ENCODE data around the gene SDK1. TPM values are rescaled to one million over a fixed set of nuclear protein-coding genes. Genes with fewer than 3 reads are reported as not detected.

SDK1 gene
- polyA plus RNA-seq, 2 donors: 0.33 to 0.47 TPM

DNA sequence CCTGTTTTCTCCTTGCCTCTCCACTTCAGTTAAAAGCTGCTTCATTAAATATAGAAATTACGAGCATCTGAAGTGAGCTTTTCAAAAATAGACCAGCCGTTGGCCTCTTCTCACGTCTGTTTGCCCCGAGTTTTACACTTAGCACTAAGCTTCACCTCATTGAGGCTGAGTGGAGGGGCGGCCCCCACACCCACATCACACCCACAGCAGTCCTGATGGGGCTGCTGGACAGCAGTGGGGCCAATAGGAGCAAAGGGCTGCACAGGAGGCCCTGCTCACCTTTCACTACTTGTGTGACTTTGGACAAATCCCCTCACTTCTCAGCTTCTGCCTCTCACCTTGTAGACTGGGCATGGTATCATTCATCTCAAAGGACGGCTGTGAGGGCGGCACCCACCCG, 677.8 kb downstream of the SDK1 start:
- H3K27ac ChIP-seq (ENCODE audit: low read depth in 2 of 2, low read length in 1 of 2): no peak overlapping the region
- no peak overlapping the region for H3K4me3 ChIP-seq (ENCODE audit: low read depth in 1 of 2, low read length in 2 of 2)
- no peaks in the 10 kb centered on the region for H3K36me3 ChIP-seq (ENCODE audit: control insufficient read depth in 2 of 2, insufficient read depth in 2 of 2, low read length in 1 of 2)
- WGBS, 2 donors: 90 to 92% methylated on average over 8 of the region's 8 CpGs
- no peaks in the 10 kb centered on the region for H3K4me1 ChIP-seq (ENCODE audit: control insufficient read depth in 2 of 2, insufficient read depth in 2 of 2, low read length in 1 of 2)
- H3K27me3 ChIP-seq (ENCODE audit: control insufficient read depth in 1 of 2, insufficient read depth in 2 of 2, low read length in 2 of 2): no peaks in the 10 kb centered on the region
- H3K9me3 ChIP-seq (ENCODE audit: control insufficient read depth in 2 of 2, insufficient read depth in 1 of 2, low read depth in 1 of 2, low read length in 1 of 2): no peaks in the 10 kb centered on the region

DNA sequence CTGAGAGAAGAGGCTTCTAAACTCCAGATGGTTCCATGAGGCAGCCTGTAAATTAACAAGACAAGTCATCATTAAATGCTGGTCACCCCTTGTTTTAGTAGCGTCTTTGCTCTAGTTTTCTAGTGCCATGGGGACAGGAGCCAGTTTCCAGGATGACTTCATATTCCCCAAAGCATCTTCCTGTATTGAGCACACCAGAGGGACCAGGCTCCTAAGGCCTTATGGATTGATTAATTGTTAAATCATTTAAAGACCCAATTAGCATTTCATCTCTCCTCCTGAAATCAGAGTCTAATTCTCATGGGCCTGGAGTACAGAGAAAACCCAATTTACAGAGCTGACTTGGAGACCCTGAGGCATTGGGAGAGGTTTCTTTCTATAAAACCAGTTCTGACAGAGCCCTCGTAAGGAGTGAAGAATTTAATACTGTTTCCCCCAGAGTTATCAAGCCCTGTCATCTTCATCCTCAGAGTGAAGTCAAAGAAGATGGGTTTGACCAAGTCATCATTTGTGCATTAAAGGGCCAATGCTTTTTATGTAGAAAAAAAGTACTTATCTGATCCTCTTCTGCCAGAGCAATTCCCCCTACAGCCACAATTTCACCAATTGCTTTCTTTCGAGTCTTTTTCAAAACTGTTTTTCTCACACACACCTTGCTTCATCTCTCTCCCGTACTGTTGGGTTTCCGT, 678.7 kb downstream of the SDK1 start:
- H3K9me3 ChIP-seq (ENCODE audit: control insufficient read depth in 2 of 2, insufficient read depth in 1 of 2, low read depth in 1 of 2, low read length in 1 of 2): no peaks in the 10 kb centered on the region
- H3K27me3 ChIP-seq (ENCODE audit: control insufficient read depth in 1 of 2, insufficient read depth in 2 of 2, low read length in 2 of 2): no peaks in the 10 kb centered on the region
- no peaks in the 10 kb centered on the region for H3K36me3 ChIP-seq (ENCODE audit: control insufficient read depth in 2 of 2, insufficient read depth in 2 of 2, low read length in 1 of 2)
- H3K27ac ChIP-seq (ENCODE audit: low read depth in 2 of 2, low read length in 1 of 2): no peak overlapping the region
- H3K4me3 ChIP-seq (ENCODE audit: low read depth in 1 of 2, low read length in 2 of 2): no peak overlapping the region
- no peaks in the 10 kb centered on the region for H3K4me1 ChIP-seq (ENCODE audit: control insufficient read depth in 2 of 2, insufficient read depth in 2 of 2, low read length in 1 of 2)
- 68% methylated on average over 5 of the region's 5 CpGs for WGBS, 2 donors

DNA sequence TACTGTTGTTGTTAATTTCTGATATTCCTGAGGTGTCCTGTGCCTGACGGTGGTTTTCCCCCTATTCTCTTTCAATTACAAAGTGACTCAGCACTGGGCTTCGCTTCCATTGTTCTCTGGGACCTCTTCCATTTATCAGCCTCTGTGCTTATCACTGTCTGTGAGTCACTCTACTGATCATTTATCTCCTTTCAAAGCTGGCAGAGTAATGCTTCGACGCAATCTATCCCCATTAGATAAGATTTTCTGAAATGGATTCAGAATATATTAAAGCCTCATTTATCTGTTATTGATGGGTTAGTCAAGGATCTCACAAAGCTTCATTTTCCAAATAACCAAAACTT, 679.2 kb downstream of the SDK1 start:
- Histone ChIP-seq H3K36me3 (ENCODE audit: control insufficient read depth in 2 of 2, insufficient read depth in 2 of 2, low read length in 1 of 2) (no peaks in the 10 kb centered on the region), H3K27me3 (ENCODE audit: control insufficient read depth in 1 of 2, insufficient read depth in 2 of 2, low read length in 2 of 2) (no peaks in the 10 kb centered on the region), H3K4me3 (ENCODE audit: low read depth in 1 of 2, low read length in 2 of 2) (no peak overlapping the region), H3K9me3 (ENCODE audit: control insufficient read depth in 2 of 2, insufficient read depth in 1 of 2, low read depth in 1 of 2, low read length in 1 of 2) (no peaks in the 10 kb centered on the region), H3K4me1 (ENCODE audit: control insufficient read depth in 2 of 2, insufficient read depth in 2 of 2, low read length in 1 of 2) (no peaks in the 10 kb centered on the region), H3K27ac (ENCODE audit: low read depth in 2 of 2, low read length in 1 of 2) (no peak overlapping the region)
- 39 to 46% methylated on average over 4 of the region's 4 CpGs for whole genome bisulfite sequencing, 2 donors

DNA sequence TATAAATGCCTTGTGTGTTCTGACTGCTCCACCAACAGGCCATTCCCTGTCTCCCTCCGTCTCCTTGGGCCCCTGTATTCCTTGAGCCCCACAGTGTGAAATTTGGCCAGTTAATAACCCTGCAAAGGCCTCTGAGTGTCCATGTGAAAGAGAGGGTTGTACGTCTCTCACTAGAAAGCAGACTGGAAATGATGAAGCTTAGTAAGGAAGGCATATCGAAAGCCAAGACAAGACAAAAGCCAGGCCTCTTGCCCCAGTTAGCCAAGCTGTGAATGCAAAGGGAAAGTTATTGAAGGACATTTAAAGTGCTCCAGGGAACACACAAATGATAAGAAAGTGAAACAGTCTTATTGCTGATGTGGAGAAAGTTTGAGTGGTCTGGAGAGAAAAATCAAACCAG, 680.2 kb downstream of the SDK1 start:
- H3K27ac ChIP-seq (ENCODE audit: low read depth in 2 of 2, low read length in 1 of 2): no peak overlapping the region
- H3K4me1 ChIP-seq (ENCODE audit: control insufficient read depth in 2 of 2, insufficient read depth in 2 of 2, low read length in 1 of 2): no peaks in the 10 kb centered on the region
- no peaks in the 10 kb centered on the region for H3K27me3 ChIP-seq (ENCODE audit: control insufficient read depth in 1 of 2, insufficient read depth in 2 of 2, low read length in 2 of 2)
- H3K9me3 ChIP-seq (ENCODE audit: control insufficient read depth in 2 of 2, insufficient read depth in 1 of 2, low read depth in 1 of 2, low read length in 1 of 2): no peaks in the 10 kb centered on the region
- no peaks in the 10 kb centered on the region for H3K36me3 ChIP-seq (ENCODE audit: control insufficient read depth in 2 of 2, insufficient read depth in 2 of 2, low read length in 1 of 2)
- 90 to 93% methylated on average over 3 of the region's 3 CpGs for WGBS, 2 donors
- no peak overlapping the region for H3K4me3 ChIP-seq (ENCODE audit: low read depth in 1 of 2, low read length in 2 of 2)

DNA sequence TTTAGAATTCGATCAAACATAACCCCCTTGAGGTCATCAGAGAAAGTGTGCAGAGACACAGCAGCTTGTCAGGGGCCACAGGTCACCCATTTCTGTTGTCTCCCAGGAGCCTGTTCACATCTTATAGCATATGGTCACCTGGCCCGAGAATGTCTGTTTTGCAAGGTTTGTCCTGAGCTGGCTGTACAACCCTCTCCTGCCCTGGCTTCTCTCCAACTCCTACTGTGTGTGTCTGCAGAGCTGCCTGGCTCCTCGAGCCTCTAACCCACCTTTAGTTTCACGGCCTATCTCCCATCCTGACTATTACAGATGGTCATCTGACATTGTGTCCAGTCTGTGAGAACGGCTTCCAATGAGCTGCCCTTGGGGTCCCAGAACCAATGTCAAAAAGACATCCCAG, 683.4 kb downstream of the SDK1 start:
- no peak overlapping the region for H3K4me3 ChIP-seq (ENCODE audit: low read depth in 1 of 2, low read length in 2 of 2)
- H3K4me1 ChIP-seq (ENCODE audit: control insufficient read depth in 2 of 2, insufficient read depth in 2 of 2, low read length in 1 of 2): no peaks in the 10 kb centered on the region
- H3K9me3 ChIP-seq (ENCODE audit: control insufficient read depth in 2 of 2, insufficient read depth in 1 of 2, low read depth in 1 of 2, low read length in 1 of 2): no peaks in the 10 kb centered on the region
- H3K27me3 ChIP-seq (ENCODE audit: control insufficient read depth in 1 of 2, insufficient read depth in 2 of 2, low read length in 2 of 2): no peaks in the 10 kb centered on the region
- 87 to 90% methylated on average over 5 of the region's 5 CpGs for WGBS, 2 donors
- no peak overlapping the region for H3K27ac ChIP-seq (ENCODE audit: low read depth in 2 of 2, low read length in 1 of 2)
- no peaks in the 10 kb centered on the region for H3K36me3 ChIP-seq (ENCODE audit: control insufficient read depth in 2 of 2, insufficient read depth in 2 of 2, low read length in 1 of 2)

DNA sequence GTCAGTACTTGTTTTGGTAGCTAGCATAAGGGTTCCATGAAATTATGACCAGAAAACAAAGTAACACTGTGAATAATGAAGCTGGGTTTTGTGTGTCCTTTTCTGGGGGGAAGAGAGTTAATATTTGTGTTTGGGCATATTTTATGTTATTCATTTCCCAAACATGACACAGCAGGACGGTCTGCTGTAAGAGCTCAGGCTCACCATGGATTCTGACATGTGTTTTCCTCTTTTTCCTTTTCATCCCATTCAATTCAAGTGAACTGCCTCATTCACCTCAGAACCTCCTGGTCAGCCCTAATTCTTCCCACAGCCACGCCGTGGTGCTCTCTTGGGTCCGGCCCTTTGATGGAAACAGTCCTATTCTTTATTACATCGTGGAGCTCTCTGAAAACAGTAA, 685.9 kb downstream of the SDK1 start:
- no peaks in the 10 kb centered on the region for H3K36me3 ChIP-seq (ENCODE audit: control insufficient read depth in 2 of 2, insufficient read depth in 2 of 2, low read length in 1 of 2)
- no peaks in the 10 kb centered on the region for H3K4me1 ChIP-seq (ENCODE audit: control insufficient read depth in 2 of 2, insufficient read depth in 2 of 2, low read length in 1 of 2)
- H3K27ac ChIP-seq (ENCODE audit: low read depth in 2 of 2, low read length in 1 of 2): no peak overlapping the region
- no peaks in the 10 kb centered on the region for H3K9me3 ChIP-seq (ENCODE audit: control insufficient read depth in 2 of 2, insufficient read depth in 1 of 2, low read depth in 1 of 2, low read length in 1 of 2)
- WGBS, 2 donors: 78 to 83% methylated on average over 5 of the region's 5 CpGs
- H3K27me3 ChIP-seq (ENCODE audit: control insufficient read depth in 1 of 2, insufficient read depth in 2 of 2, low read length in 2 of 2): no peaks in the 10 kb centered on the region
- no peak overlapping the region for H3K4me3 ChIP-seq (ENCODE audit: low read depth in 1 of 2, low read length in 2 of 2)

DNA sequence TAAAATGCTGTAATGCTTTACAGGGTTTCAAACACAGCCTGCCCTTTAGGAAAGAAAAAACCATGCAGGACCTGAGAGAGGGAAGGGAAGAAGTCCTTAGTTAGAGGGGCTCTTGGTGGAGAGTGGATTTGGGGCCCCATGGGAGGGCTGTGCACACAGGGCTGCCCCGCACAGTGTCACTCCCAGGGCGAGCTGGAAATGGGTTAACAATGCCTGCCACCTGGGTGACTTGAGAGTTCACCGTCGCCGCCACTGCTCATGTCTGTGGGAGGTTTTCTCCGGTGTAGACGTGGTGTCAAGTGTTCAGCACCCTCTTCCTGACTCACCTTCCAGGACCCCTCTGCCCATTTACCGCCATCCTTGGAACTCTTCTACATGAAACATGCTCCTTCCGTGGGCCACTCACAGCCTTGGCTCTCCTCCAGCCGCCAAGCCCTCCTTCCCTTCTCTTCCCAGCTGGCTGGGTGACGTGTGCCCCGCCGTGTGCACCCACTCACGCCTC, 686.4 kb downstream of the SDK1 start:
- H3K27me3 ChIP-seq (ENCODE audit: control insufficient read depth in 1 of 2, insufficient read depth in 2 of 2, low read length in 2 of 2): no peaks in the 10 kb centered on the region
- no peaks in the 10 kb centered on the region for H3K9me3 ChIP-seq (ENCODE audit: control insufficient read depth in 2 of 2, insufficient read depth in 1 of 2, low read depth in 1 of 2, low read length in 1 of 2)
- no peaks in the 10 kb centered on the region for H3K4me1 ChIP-seq (ENCODE audit: control insufficient read depth in 2 of 2, insufficient read depth in 2 of 2, low read length in 1 of 2)
- 92 to 93% methylated on average over 14 of the region's 14 CpGs for WGBS, 2 donors
- H3K27ac ChIP-seq (ENCODE audit: low read depth in 2 of 2, low read length in 1 of 2): no peak overlapping the region
- no peak overlapping the region for H3K4me3 ChIP-seq (ENCODE audit: low read depth in 1 of 2, low read length in 2 of 2)
- H3K36me3 ChIP-seq (ENCODE audit: control insufficient read depth in 2 of 2, insufficient read depth in 2 of 2, low read length in 1 of 2): no peaks in the 10 kb centered on the region

DNA sequence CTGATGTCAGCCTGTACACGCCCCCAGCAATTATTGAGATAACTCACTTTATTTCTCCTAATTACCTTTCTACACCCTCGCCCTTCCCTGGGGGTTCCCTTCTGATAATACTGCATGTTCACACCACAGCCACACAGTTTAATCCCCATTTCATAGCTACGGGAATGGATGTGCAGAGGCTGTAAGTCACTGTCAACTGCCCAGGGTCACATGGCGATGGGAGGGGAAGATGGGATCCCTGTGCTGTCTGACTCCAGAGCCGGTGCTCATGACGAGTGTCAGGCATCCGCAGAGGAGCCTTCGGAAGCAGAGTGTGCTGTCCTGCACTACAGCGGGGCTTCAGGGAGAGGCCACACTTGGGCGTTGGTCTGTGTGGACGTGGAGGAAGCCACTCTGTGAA, 688.7 kb downstream of the SDK1 start:
- no peaks in the 10 kb centered on the region for H3K36me3 ChIP-seq (ENCODE audit: control insufficient read depth in 2 of 2, insufficient read depth in 2 of 2, low read length in 1 of 2)
- H3K4me3 ChIP-seq (ENCODE audit: low read depth in 1 of 2, low read length in 2 of 2): no peak overlapping the region
- WGBS, 2 donors: 90 to 93% methylated on average over 11 of the region's 11 CpGs
- no peaks in the 10 kb centered on the region for H3K27me3 ChIP-seq (ENCODE audit: control insufficient read depth in 1 of 2, insufficient read depth in 2 of 2, low read length in 2 of 2)
- no peaks in the 10 kb centered on the region for H3K4me1 ChIP-seq (ENCODE audit: control insufficient read depth in 2 of 2, insufficient read depth in 2 of 2, low read length in 1 of 2)
- no peak overlapping the region for H3K27ac ChIP-seq (ENCODE audit: low read depth in 2 of 2, low read length in 1 of 2)
- no peaks in the 10 kb centered on the region for H3K9me3 ChIP-seq (ENCODE audit: control insufficient read depth in 2 of 2, insufficient read depth in 1 of 2, low read depth in 1 of 2, low read length in 1 of 2)

DNA sequence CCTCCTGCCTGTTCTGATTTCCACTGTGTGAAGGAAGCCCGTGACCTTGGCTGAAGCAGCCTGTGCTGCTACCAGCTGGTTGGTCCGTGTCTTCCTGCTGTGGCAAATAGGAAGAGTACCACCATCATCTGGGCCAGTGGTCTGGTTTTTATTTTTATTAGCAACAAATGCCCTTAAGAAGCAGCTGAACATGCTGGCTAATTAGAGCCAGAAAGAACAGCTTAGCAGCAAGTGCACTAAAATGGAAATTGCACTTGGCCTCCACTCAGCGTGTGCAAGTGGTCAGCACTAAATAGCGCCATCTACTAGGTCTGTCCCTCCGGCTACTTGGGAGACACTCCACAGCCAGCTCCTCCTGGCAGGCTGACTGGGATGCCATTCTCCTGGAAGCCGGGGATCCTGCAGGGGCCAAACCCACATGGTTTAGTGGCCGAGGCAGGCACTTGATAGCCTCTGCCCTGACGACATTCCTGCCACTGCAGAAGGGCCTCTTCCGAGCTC, 690.7 kb downstream of the SDK1 start:
- no peaks in the 10 kb centered on the region for H3K27me3 ChIP-seq (ENCODE audit: control insufficient read depth in 1 of 2, insufficient read depth in 2 of 2, low read length in 2 of 2)
- H3K36me3 ChIP-seq (ENCODE audit: control insufficient read depth in 2 of 2, insufficient read depth in 2 of 2, low read length in 1 of 2): no peaks in the 10 kb centered on the region
- no peaks in the 10 kb centered on the region for H3K9me3 ChIP-seq (ENCODE audit: control insufficient read depth in 2 of 2, insufficient read depth in 1 of 2, low read depth in 1 of 2, low read length in 1 of 2)
- H3K27ac ChIP-seq (ENCODE audit: low read depth in 2 of 2, low read length in 1 of 2): no peak overlapping the region
- no peaks in the 10 kb centered on the region for H3K4me1 ChIP-seq (ENCODE audit: control insufficient read depth in 2 of 2, insufficient read depth in 2 of 2, low read length in 1 of 2)
- no peak overlapping the region for H3K4me3 ChIP-seq (ENCODE audit: low read depth in 1 of 2, low read length in 2 of 2)
- 92 to 93% methylated on average over 9 of the region's 9 CpGs for WGBS, 2 donors

DNA sequence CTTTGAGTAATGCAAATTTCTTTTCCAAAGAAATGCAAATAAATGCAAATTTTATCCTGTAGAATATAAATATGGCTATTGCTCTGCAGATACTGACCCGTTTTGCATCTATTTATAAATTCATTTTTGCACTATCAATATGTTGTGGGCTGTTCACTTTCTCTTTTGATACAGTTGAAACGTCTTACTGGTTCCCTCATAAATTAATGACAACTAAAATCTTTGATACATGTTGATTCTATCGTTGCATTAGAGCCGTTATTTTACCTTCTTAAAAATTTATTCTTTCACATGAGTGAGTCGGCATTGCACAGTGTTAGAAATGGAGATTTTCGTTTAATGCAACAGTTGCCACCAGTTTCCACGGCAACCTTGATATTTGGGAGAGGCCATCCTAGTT, 691.8 kb downstream of the SDK1 start:
- H3K27me3 ChIP-seq (ENCODE audit: control insufficient read depth in 1 of 2, insufficient read depth in 2 of 2, low read length in 2 of 2): no peaks in the 10 kb centered on the region
- H3K4me3 ChIP-seq (ENCODE audit: low read depth in 1 of 2, low read length in 2 of 2): no peak overlapping the region
- H3K36me3 ChIP-seq (ENCODE audit: control insufficient read depth in 2 of 2, insufficient read depth in 2 of 2, low read length in 1 of 2): no peaks in the 10 kb centered on the region
- no peak overlapping the region for H3K27ac ChIP-seq (ENCODE audit: low read depth in 2 of 2, low read length in 1 of 2)
- H3K4me1 ChIP-seq (ENCODE audit: control insufficient read depth in 2 of 2, insufficient read depth in 2 of 2, low read length in 1 of 2): no peaks in the 10 kb centered on the region
- H3K9me3 ChIP-seq (ENCODE audit: control insufficient read depth in 2 of 2, insufficient read depth in 1 of 2, low read depth in 1 of 2, low read length in 1 of 2): no peaks in the 10 kb centered on the region
- 87 to 91% methylated on average over 7 of the region's 7 CpGs for WGBS, 2 donors

All from esophagus (tissue), 2 donors.